ENCODE results near the gene RBKS.
"Not testable (repeated sequence)": the region's sequence is repeated elsewhere in the genome, so short reads cannot be mapped to it uniquely, and the experiment has no call there.

Gene RBKS

DNA sequence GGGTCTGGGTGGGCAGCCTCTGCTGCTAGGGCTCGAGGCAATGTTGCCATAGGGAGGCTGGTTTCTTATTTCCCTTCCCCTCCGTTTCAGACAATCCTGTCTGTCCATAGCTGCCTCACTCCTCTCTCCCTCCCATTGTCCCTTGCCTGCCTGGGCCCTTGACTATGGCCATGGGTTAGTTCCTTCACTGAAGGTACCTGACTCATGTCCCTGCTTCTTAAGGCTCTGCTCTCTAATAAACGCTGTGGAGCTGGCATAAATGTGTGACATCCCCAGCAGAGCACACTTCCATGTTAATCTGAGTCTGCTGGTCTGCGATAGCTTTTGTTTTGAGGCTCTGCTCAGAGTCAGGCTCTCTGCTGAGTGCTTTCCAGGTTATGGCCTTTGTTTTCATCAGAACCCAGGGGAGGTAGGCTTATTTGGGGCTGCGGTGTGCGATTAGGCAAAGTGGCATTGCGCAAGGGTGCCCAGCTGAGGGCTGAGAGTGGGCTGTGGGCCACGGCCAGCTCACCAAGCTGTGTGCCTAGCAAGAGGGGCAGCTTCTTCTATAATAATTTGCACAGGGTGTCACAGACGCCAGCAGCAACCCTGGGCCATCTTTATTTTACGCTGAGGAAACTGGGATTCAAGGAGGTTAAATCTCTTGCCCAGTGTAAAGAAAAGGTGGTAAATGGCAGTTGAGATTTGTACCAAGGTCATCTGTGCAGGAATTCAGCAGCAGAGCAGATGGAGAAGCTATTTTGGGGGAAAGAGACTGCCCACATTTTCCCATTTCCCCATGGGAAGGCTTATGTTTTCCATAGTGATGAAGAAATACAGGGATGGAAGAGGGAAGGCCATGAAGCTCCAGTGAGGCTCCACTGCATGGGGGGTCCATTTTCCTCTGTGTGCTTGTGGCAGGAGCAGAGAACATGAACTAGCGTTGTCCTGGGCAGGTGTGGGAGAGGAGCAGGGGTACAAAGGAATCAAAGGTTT, 93.1 kb downstream of the RBKS start:
- no peak for DNase-seq

DNA sequence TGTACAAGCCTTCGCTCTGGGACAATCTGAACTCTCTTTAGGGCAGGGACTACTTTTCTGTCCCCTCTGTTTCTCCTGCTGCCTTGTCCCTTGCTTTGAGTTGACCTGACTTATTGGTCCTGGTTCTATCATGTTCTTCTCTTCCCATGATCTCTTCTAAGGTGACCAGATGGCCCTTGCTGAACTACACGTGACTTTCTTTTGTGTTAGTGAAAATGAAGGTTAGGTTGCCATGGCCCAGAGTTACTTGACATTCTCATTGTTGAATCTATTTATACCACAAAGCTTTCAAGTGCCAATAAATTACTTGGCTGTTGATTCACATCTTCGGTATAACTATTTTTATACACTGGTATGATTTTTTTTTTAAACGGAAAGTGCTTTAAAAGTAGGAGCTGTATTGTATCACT, 94.3 kb downstream of the RBKS start:
- no peak for DNase-seq

GRCh38 chr2:27795093-27795834, 94.9 kb downstream of the RBKS start:
- no peak for DNase-seq

- DNase-seq = no peak
These were observed 97.4 kb downstream of the RBKS start for GRCh38 chr2:27792759-27793158.

GRCh38 chr2:27790796-27791195, 99.4 kb downstream of the RBKS start:
- no peak for DNase-seq

- DNase-seq = no peak
These were observed 107.5 kb downstream of the RBKS start for GRCh38 chr2:27782701-27783100.

DNA sequence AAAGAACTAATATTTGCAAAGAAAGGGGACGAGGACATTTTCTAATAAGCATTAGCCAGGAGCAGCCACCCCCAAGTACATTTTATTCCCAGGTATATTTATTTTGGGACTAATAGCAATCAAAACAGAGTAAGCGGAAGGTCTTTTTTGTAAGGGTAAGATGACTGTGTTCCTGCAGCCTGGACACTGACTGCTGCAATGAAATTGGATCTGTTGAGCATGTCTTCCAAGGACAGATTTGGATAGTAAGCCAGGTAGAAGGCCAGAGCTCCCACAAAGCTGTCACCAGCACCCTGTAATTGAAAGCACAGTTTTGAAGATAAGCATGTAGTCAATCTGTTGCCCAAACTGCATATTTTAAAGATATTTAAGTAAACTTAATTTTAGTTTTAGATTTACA, 108.7 kb downstream of the RBKS start:
- no peak for DNase-seq

DNA sequence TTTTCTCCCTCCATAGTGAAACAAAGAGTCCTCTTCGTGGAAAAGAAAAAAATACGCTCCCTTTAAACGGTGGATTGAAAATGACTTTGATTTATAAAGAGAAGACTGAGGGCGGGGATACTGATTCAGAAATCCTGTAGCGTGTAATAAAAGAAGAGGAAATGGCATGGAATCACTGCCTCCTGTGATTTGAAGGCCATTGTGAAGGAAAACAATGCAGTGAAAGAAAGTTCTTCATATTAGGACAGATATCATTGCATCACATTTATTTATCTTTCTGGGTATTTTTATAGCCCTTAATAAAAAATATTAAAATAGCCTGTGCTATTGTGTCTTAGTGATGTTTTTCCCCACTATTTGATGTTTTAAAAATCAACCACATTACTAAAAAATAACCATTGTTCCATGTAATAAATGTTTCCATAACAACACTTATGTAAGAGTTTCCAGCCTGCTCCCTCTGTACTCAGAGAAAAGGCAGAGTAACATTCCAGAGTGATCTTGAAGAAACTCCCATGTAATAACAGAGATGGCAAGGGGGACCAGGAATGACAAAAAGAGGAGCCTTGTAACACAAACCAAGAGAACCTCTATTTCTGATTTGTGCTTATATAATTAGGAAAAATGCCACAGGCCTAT, 110.7 kb downstream of the RBKS start:
- no peak for DNase-seq

- no peak for DNase-seq
These were observed 113.5 kb downstream of the RBKS start for GRCh38 chr2:27776696-27777095.

GRCh38 chr2:27776097-27776496, 114.1 kb downstream of the RBKS start:
- DNase-seq = no peak

DNA sequence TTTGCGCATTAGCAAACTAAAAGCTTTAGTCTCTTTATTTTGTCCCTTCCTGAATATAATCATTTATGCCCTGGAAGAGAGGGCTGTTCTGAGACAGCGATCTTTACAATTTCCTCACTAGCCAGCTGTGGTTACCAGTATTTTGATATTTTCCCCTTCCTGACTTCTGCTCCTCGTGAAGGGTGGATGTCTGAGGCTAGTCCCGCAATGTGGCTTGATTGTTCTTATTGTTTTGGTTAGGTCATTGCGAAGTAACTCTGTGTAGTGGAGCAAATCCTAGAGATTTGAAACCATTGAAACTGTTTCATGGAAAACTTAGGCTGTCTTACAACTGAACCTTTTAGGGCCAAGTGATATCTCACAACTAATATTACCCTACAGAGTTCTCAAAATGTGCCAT, 116.2 kb downstream of the RBKS start:
- peak; percentile 67 for DNase-seq

DNA sequence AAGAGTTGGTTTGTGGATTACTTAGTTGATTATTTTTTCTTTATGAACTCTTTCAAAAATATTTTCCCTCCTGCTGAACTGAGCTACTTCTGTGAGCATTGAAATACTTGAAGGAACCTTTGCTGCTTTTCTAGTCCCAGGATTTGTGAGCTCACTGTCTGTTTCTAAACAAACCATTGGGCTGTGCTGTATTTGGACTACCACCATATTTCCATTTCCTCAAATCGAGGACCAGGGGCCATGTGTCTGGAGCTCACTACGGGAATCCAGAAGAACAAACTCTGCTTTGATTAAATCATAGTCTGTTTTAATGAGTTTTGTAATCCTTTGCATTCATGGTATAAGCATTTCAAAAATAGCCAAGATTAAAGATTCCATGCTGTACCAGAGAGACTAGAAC, 117.4 kb downstream of the RBKS start:
- no peak for DNase-seq

- peak; percentile 77 for DNase-seq
These were observed 118.4 kb downstream of the RBKS start, which contains the start of gene MRPL33 for GRCh38 chr2:27771548-27772335. TSS of gene MRPL33 (plus strand) at chr2:27771719. CDS start at chr2:27771778, 59 bp downstream.

- DNase-seq = no peak
These were observed 119.0 kb downstream of the RBKS start for GRCh38 chr2:27771202-27771547.

GRCh38 chr2:27766287-27766661, 123.9 kb downstream of the RBKS start:
- no peak for DNase-seq

DNA sequence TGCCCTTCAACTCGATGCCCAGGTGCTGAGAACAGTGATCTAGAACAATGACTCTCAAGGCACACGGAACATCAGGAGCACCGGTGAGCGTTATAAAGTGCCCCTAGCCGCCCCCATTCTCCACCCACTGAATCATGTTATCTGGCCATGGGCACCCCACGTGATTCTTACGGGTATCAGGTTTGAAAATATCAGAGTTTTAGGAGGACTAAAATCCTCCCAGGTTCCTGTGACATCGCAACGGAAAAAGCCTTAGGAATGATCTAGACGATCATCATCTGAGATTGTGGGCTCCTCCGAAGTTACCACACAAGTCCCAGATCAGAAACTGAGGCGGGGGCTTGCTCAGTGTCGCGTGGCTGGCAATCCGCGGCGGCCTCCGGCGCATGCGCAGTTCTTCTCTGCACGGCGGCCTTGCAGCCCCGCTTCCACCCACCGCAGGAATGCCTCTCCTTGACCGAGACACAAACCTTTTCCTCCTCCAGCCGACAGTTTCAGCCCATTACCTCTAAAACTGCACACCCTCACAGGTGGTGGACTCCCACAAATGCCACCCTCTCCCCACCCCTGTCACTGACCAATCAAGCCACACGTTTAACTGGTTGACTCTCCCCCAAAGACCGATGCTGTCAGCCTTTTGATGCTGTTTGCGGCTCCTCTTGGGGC, 124.4 kb downstream of the RBKS start:
- no peak for DNase-seq

DNA sequence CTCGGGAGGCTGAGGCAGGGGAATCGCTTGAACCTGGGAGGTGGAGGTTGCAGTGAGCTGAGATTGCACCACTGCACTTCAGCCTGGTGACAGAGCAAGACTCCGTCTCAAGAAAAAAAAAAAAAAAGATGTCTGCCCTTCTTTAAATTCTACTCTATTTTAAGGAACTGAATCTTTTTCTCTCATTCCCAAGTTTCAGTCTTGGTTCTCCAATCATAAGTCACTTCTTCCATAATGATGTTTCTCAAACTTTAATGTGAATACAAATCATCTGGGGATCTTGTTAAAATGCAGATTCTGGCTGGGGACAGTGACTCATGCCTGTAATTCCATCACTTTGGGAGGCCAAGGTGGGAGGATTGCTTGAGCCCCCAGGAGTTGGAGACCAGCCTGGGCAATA, 125.7 kb downstream of the RBKS start:
- DNase-seq = not testable (repeated sequence)

GRCh38 chr2:27763907-27764267, 126.3 kb downstream of the RBKS start:
- DNase-seq = no peak

- no peak for DNase-seq
These were observed 127.0 kb downstream of the RBKS start for GRCh38 chr2:27762951-27763906.

GRCh38 chr2:27756544-27757498, 133.4 kb downstream of the RBKS start:
- peak; percentile 57 for DNase-seq

Data from GF-D8 (cell line).